ENCODE data around the gene ASL. TPM values are rescaled to one million over a fixed set of nuclear protein-coding genes. Genes with fewer than 3 reads are reported as not detected.

Gene ASL
- total RNA-seq, 1 donor from 2014 or later = 71.7 TPM

GRCh38 chr7:66050990-66051448, 24.6 kb upstream of the ASL start:
- TF ChIP-seq CTCF (IDR thresholded peaks at IDR 0.05; ENCODE audit: insufficient read depth, low read length, poor library complexity, severe bottlenecking) = no peak
- peak; percentile 80 for DNase-seq (ENCODE audit: low read depth)
- no peaks in the 10 kb centered on the region for H3K27me3 ChIP-seq (ENCODE audit: control insufficient read depth, insufficient read depth, low read length)
- H3K4me3 ChIP-seq (ENCODE audit: low read depth, low read length) = no peak overlapping the region
- no peaks in the 10 kb centered on the region for H3K36me3 ChIP-seq (ENCODE audit: control insufficient read depth, insufficient read depth, low read length)

GRCh38 chr7:66052447-66052846, 23.2 kb upstream of the ASL start:
- TF ChIP-seq CTCF (IDR thresholded peaks at IDR 0.05; ENCODE audit: insufficient read depth, low read length, poor library complexity, severe bottlenecking) = no peak
- no peaks in the 10 kb centered on the region for H3K27me3 ChIP-seq (ENCODE audit: control insufficient read depth, insufficient read depth, low read length)

GRCh38 chr7:66054063-66054462, 21.6 kb upstream of the ASL start:
- Histone ChIP-seq H3K27me3 (ENCODE audit: control insufficient read depth, insufficient read depth, low read length) (no peaks in the 10 kb centered on the region), H3K36me3 (ENCODE audit: control insufficient read depth, insufficient read depth, low read length) (no peaks in the 10 kb centered on the region), H3K4me3 (ENCODE audit: low read depth, low read length) (no peak overlapping the region)
- no peak for DNase-seq (ENCODE audit: low read depth)
- no peak for TF ChIP-seq CTCF (IDR thresholded peaks at IDR 0.05; ENCODE audit: insufficient read depth, low read length, poor library complexity, severe bottlenecking)

More at GRCh38 chr7:66052447-66052846, 23.2 kb upstream of the ASL start:
- H3K36me3 ChIP-seq (ENCODE audit: control insufficient read depth, insufficient read depth, low read length) = no peaks in the 10 kb centered on the region
- no peak overlapping the region for H3K4me3 ChIP-seq (ENCODE audit: low read depth, low read length)
- no peak for DNase-seq (ENCODE audit: low read depth)

- H3K36me3 ChIP-seq (ENCODE audit: control insufficient read depth, insufficient read depth, low read length) = no peaks in the 10 kb centered on the region
- TF ChIP-seq CTCF (IDR thresholded peaks at IDR 0.05; ENCODE audit: insufficient read depth, low read length, poor library complexity, severe bottlenecking) = no peak
- no peak overlapping the region for H3K4me3 ChIP-seq (ENCODE audit: low read depth, low read length)
- DNase-seq (ENCODE audit: low read depth) = no peak
- no peaks in the 10 kb centered on the region for H3K27me3 ChIP-seq (ENCODE audit: control insufficient read depth, insufficient read depth, low read length)
Observed at GRCh38 chr7:66055321-66055956, 20.2 kb upstream of the ASL start.

GRCh38 chr7:66060796-66061195, 14.8 kb upstream of the ASL start:
- DNase-seq (ENCODE audit: low read depth) = no peak
- Histone ChIP-seq H3K36me3 (ENCODE audit: control insufficient read depth, insufficient read depth, low read length) (no peaks in the 10 kb centered on the region), H3K4me3 (ENCODE audit: low read depth, low read length) (no peak overlapping the region), H3K27me3 (ENCODE audit: control insufficient read depth, insufficient read depth, low read length) (no peaks in the 10 kb centered on the region)
- TF ChIP-seq CTCF (IDR thresholded peaks at IDR 0.05; ENCODE audit: insufficient read depth, low read length, poor library complexity, severe bottlenecking) = no peak

- DNase-seq (ENCODE audit: low read depth) = no peak
- H3K27me3 ChIP-seq (ENCODE audit: control insufficient read depth, insufficient read depth, low read length) = no peaks in the 10 kb centered on the region
- no peak overlapping the region for H3K4me3 ChIP-seq (ENCODE audit: low read depth, low read length)
- H3K36me3 ChIP-seq (ENCODE audit: control insufficient read depth, insufficient read depth, low read length) = no peaks in the 10 kb centered on the region
- no peak for TF ChIP-seq CTCF (IDR thresholded peaks at IDR 0.05; ENCODE audit: insufficient read depth, low read length, poor library complexity, severe bottlenecking)
Observed at GRCh38 chr7:66069732-66070131, 5.9 kb upstream of the ASL start.
